Naive B cell (primary cell): Measurements from ENCODE around the gene MAP2. TPM values are rescaled to one million over a fixed set of nuclear protein-coding genes. Genes with fewer than 3 reads are reported as not detected.
A peak's percentile ranks its signal among the peaks of the same experiment; 100 is the strongest.

Experiments used
- ATAC-seq, 2 donors: fragments of 150-1000 bp; cut with Tn5 transposase; 2 replicates each; pipeline ENCODE4 v1.10.0; 2021; ENCODE audit warnings: low read depth in 2 of 2, mild to moderate bottlenecking in 2 of 2, moderate library complexity in 2 of 2
- DNase-seq: peaks from one replicate; pipeline ENCODE4 v3.0.0; 2022
- H3K27ac Mint-ChIP-seq, 6 donors: one replicate each; pipeline ENCODE4 v1.8.0; 2020 to 2022; ENCODE audit warnings: mild to moderate bottlenecking in 6 of 6, mixed read lengths in 6 of 6, moderate library complexity in 5 of 6, inconsistent platforms in 2 of 6
- H3K27me3 Mint-ChIP-seq, 3 donors: one replicate each; pipeline ENCODE4 v1.8.0; 2021 to 2022; ENCODE audit warnings: mixed read lengths in 3 of 3, mild to moderate bottlenecking in 1 of 3
- H3K36me3 Mint-ChIP-seq, 2 donors: one replicate each; pipeline ENCODE4 v1.8.0; 2020 to 2022; ENCODE audit warnings: mixed read lengths in 2 of 2, inconsistent platforms in 1 of 2, mild to moderate bottlenecking in 1 of 2
- H3K4me1 Mint-ChIP-seq, 3 donors: one replicate each; pipeline ENCODE4 v1.8.0; 2020 to 2022; ENCODE audit warnings: mixed read lengths in 3 of 3, inconsistent platforms in 1 of 3, mild to moderate bottlenecking in 1 of 3, moderate library complexity in 1 of 3
- H3K4me3 Mint-ChIP-seq, 8 donors: one replicate each; pipeline ENCODE4 v1.8.0; 2020 to 2022; ENCODE audit warnings: mild to moderate bottlenecking in 8 of 8, mixed read lengths in 8 of 8, moderate library complexity in 8 of 8, inconsistent platforms in 2 of 8
- H3K9me3 Mint-ChIP-seq, 7 donors: one replicate each; pipeline ENCODE4 v1.8.0; 2020 to 2022; ENCODE audit warnings: mixed read lengths in 7 of 7, mild to moderate bottlenecking in 5 of 7, inconsistent platforms in 2 of 7, moderate library complexity in 1 of 7
- polyA plus RNA-seq, 6 donors: library from polyadenylated mRNA; unstranded; fragments of 300-500 nt; fragmentation: Illumina TruSeq; gene quantifications; one replicate each; pipeline ENCODE4 v1.2.3, GENCODE V29; 2021; ENCODE audit warnings: low read depth in 6 of 6

The MAP2 gene
- polyA plus RNA-seq, 6 donors from 2014 or later = 2.7 to 10.1 (median 6.3) TPM

GRCh38 chr2:209501579-209501978, 77.7 kb downstream of the MAP2 start:
- H3K4me3 Mint-ChIP-seq = no peak overlapping the region
- no peak for ATAC-seq
- no peak for DNase-seq
- H3K4me1 Mint-ChIP-seq = no peaks in the 10 kb centered on the region
- H3K27me3 Mint-ChIP-seq = no peaks in the 10 kb centered on the region
- H3K27ac Mint-ChIP-seq = no peak overlapping the region
- H3K9me3 Mint-ChIP-seq = peaks cover 0 to 37% (median 15%) of the 10 kb centered on the region in 7 donors
- peaks cover 7 to 9% of the 10 kb centered on the region in 2 donors for H3K36me3 Mint-ChIP-seq

DNA sequence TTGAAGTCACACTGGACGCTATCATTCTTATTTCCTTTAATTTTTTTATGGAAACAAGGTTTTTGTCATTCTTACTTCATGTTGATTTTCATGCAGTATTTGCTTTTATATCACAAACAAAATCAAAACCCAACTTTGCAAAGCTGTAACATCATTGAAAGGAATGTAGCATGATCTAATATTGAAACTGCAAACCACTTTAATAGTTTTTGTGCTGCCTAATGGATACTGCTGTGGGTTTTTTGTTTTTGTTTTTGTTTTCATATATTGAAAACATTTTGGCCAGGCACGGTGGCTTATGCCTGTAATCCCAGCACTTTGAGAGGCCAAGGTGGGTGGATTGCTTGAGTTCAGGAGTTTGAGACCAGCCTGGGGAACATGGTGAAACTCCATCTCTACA, 81.6 kb downstream of the MAP2 start:
- H3K9me3 Mint-ChIP-seq = peaks cover 0 to 1% (median 0%) of the 10 kb centered on the region in 7 donors
- no peaks in the 10 kb centered on the region for H3K4me1 Mint-ChIP-seq
- no peak overlapping the region for H3K27ac Mint-ChIP-seq
- no peaks in the 10 kb centered on the region for H3K27me3 Mint-ChIP-seq
- ATAC-seq (no peak), DNase-seq (no peak)
- H3K4me3 Mint-ChIP-seq = peak overlapping the region in 1 of 8 donors; percentile 60
- H3K36me3 Mint-ChIP-seq = no peaks in the 10 kb centered on the region

DNA sequence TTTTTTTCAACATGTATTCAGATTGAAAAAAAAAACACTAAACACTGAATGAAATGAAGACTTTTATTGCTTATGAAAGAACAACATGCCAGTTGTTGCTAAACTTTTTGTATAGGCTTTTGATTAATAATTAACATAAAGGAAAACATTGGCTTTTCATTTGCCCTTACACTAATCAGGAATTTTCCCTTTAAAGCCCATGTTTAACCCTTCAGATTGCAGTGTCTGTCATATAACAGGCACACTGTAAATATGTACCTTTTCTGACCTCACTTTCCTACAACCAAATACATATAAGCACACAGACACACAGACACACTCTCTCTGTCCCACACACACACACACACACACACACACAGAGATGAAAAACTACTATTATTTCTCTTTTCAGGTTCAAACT, 84.4 kb downstream of the MAP2 start:
- no peak overlapping the region for H3K4me3 Mint-ChIP-seq
- no peaks in the 10 kb centered on the region for H3K36me3 Mint-ChIP-seq
- ATAC-seq (no peak), DNase-seq (no peak)
- H3K4me1 Mint-ChIP-seq = peaks cover 4 to 8% (median 5%) of the 10 kb centered on the region in 3 donors
- no peaks in the 10 kb centered on the region for H3K27me3 Mint-ChIP-seq
- no peaks in the 10 kb centered on the region for H3K9me3 Mint-ChIP-seq
- peak overlapping the region in 1 of 6 donors; percentile 10 for H3K27ac Mint-ChIP-seq

DNA sequence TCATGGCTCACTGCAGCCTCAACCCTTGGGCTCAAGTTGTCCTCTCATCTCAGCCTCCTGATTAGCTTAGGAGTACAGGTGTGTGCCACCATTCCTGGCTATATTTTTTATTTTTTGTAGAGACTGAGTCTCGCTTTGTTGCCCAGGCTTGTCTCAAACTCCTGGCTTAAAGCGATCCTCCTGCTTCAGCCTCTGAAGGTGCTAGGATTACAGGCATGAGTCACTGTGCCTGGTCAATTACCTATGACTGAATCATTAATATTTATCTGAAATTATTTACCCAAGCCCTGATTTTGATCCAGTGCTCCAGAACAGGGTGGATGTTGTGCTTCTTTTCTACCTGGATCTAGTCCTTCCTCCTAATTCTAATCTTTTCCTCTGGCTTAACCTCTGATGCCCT, 87.8 kb downstream of the MAP2 start:
- Mint-ChIP-seq H3K27ac (peak overlapping the region in 1 of 6 donors; percentile 40), H3K36me3 (no peaks in the 10 kb centered on the region), H3K9me3 (peaks cover 0 to 1% (median 0%) of the 10 kb centered on the region in 7 donors), H3K4me1 (peaks cover 4 to 13% (median 5%) of the 10 kb centered on the region in 3 donors), H3K4me3 (no peak overlapping the region), H3K27me3 (no peaks in the 10 kb centered on the region)
- DNase-seq (no peak), ATAC-seq (no peak)

DNA sequence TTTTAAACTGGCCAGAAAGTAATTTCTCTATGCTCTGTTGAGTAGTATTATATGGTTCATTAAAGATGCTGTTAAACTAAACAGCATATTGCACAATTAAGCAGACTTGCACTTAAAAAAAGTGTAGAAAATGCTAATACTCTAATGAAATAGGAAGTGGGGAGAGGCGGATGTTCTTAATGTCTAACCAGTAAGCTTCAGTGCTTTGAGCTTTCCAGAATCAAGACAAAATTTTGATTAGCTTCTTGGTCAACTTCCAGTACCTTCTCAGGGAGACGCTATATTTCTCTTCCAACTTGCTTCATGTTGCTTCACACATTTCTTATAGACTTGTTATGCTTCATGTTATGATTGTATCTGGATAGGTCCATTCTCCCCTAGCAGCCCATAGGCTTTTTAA, 89.1 kb downstream of the MAP2 start:
- Mint-ChIP-seq H3K36me3 (no peaks in the 10 kb centered on the region), H3K4me3 (peak overlapping the region in 2 of 8 donors; percentile 22 to 54), H3K27me3 (no peaks in the 10 kb centered on the region), H3K9me3 (peaks cover 0 to 1% (median 0%) of the 10 kb centered on the region in 7 donors), H3K27ac (peak overlapping the region in 1 of 6 donors; percentile 42), H3K4me1 (peaks cover 4 to 13% (median 5%) of the 10 kb centered on the region in 3 donors)
- ATAC-seq (peak in 1 of 2 donors; percentile 44), DNase-seq (no peak)

- Mint-ChIP-seq H3K4me1 (peaks cover 4 to 13% (median 5%) of the 10 kb centered on the region in 3 donors), H3K27me3 (no peaks in the 10 kb centered on the region), H3K9me3 (peaks cover 0 to 1% (median 0%) of the 10 kb centered on the region in 7 donors), H3K36me3 (no peaks in the 10 kb centered on the region), H3K27ac (peak overlapping the region in 1 of 6 donors; percentile 43), H3K4me3 (no peak overlapping the region)
- no peak for ATAC-seq
- no peak for DNase-seq
Measured at GRCh38 chr2:209517436-209517835, 93.6 kb downstream of the MAP2 start.

DNA sequence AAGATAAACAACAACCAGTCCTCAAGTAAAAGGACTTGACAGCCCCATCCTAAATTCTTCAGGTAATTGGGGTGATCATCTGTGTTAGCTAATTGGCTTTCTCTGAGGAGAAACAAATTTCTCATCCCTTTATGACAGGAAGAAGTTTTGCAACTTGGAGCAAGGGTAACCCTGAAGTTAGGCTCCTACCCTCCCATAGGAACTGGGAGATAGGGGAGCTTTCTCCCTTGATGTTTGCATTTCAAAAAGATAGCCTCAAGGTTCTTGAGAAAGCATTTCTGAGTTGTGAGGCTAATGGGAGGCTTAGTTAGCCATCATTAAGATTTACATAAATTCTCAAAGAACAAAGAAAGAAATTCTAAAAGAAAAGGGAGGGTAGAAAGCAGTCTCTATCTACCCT, 95.4 kb downstream of the MAP2 start:
- H3K36me3 Mint-ChIP-seq = no peaks in the 10 kb centered on the region
- H3K27ac Mint-ChIP-seq = no peak overlapping the region

DNA sequence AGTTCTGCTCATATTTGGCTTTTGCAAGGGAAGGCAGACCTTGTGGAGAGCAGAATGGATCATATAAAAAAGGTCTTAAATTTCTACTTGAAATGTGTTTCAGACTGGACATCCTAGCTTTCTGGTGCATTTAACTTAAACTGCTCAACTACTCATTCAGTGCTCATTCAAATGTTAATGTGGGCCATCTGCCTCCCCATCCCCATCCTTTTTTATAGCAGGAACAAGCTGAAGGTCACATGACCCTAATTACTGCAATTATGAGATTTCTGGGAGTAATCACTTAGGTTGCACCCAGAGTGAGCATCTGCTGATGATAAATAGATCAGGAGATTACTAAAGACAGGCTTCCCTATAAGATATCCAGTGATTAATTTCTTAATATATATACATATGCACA, 96.1 kb downstream of the MAP2 start:
- Mint-ChIP-seq H3K9me3 (peaks cover 0 to 4% (median 0%) of the 10 kb centered on the region in 7 donors), H3K27me3 (no peaks in the 10 kb centered on the region), H3K36me3 (no peaks in the 10 kb centered on the region), H3K4me3 (no peak overlapping the region), H3K27ac (no peak overlapping the region), H3K4me1 (peaks cover 9 to 16% (median 10%) of the 10 kb centered on the region in 3 donors)
- ATAC-seq = no peak
- DNase-seq = no peak

More for the DNA sequence above, 95.4 kb downstream of the MAP2 start:
- Mint-ChIP-seq H3K9me3 (peaks cover 0 to 4% (median 0%) of the 10 kb centered on the region in 7 donors), H3K4me1 (peaks cover 9 to 15% (median 10%) of the 10 kb centered on the region in 3 donors), H3K27me3 (no peaks in the 10 kb centered on the region), H3K4me3 (no peak overlapping the region)
- DNase-seq (no peak), ATAC-seq (no peak)

- peaks cover 0 to 4% (median 0%) of the 10 kb centered on the region in 7 donors for H3K9me3 Mint-ChIP-seq
- peak overlapping the region; percentile 5 to 94 (median 62) for H3K27ac Mint-ChIP-seq
- DNase-seq = no peak
- H3K36me3 Mint-ChIP-seq = no peaks in the 10 kb centered on the region
- ATAC-seq = no peak
- peaks cover 32 to 38% (median 34%) of the 10 kb centered on the region in 3 donors for H3K4me1 Mint-ChIP-seq
- H3K27me3 Mint-ChIP-seq = no peaks in the 10 kb centered on the region
- H3K4me3 Mint-ChIP-seq = peak overlapping the region in 3 of 8 donors; percentile 15 to 47 (median 26)
Measured at GRCh38 chr2:209523041-209523740, 99.3 kb downstream of the MAP2 start.

- H3K36me3 Mint-ChIP-seq = no peaks in the 10 kb centered on the region
- H3K27me3 Mint-ChIP-seq = no peaks in the 10 kb centered on the region
- H3K27ac Mint-ChIP-seq = peak overlapping the region; percentile 5 to 94 (median 62)
- H3K9me3 Mint-ChIP-seq = peaks cover 0 to 4% (median 0%) of the 10 kb centered on the region in 7 donors
- peaks cover 32 to 38% (median 36%) of the 10 kb centered on the region in 3 donors for H3K4me1 Mint-ChIP-seq
- peak; percentile 19 for DNase-seq
- peak overlapping the region in 4 of 8 donors; percentile 23 to 69 (median 50) for H3K4me3 Mint-ChIP-seq
- ATAC-seq = peak; percentile 49 to 53
Measured at GRCh38 chr2:209523867-209524266, 100.0 kb downstream of the MAP2 start.

- no peak for ATAC-seq
- no peaks in the 10 kb centered on the region for H3K36me3 Mint-ChIP-seq
- peak overlapping the region in 5 of 8 donors; percentile 16 to 80 (median 75) for H3K4me3 Mint-ChIP-seq
Measured at GRCh38 chr2:209525331-209525730, 101.5 kb downstream of the MAP2 start.

GRCh38 chr2:209525834-209526281, 102.0 kb downstream of the MAP2 start:
- peak overlapping the region; percentile 16 to 82 (median 74) for H3K4me3 Mint-ChIP-seq
- peak; percentile 34 to 35 for ATAC-seq
- H3K9me3 Mint-ChIP-seq = peaks cover 0 to 4% (median 0%) of the 10 kb centered on the region in 7 donors
- no peaks in the 10 kb centered on the region for H3K36me3 Mint-ChIP-seq
- H3K27me3 Mint-ChIP-seq = no peaks in the 10 kb centered on the region
- H3K4me1 Mint-ChIP-seq = peaks cover 32 to 38% (median 36%) of the 10 kb centered on the region in 3 donors
- peak overlapping the region; percentile 10 to 84 (median 72) for H3K27ac Mint-ChIP-seq
- no peak for DNase-seq

More at GRCh38 chr2:209525331-209525730, 101.5 kb downstream of the MAP2 start:
- no peak for DNase-seq
- no peaks in the 10 kb centered on the region for H3K27me3 Mint-ChIP-seq
- peak overlapping the region in 5 of 6 donors; percentile 10 to 84 (median 73) for H3K27ac Mint-ChIP-seq
- peaks cover 0 to 4% (median 0%) of the 10 kb centered on the region in 7 donors for H3K9me3 Mint-ChIP-seq
- H3K4me1 Mint-ChIP-seq = peaks cover 32 to 38% (median 36%) of the 10 kb centered on the region in 3 donors

DNA sequence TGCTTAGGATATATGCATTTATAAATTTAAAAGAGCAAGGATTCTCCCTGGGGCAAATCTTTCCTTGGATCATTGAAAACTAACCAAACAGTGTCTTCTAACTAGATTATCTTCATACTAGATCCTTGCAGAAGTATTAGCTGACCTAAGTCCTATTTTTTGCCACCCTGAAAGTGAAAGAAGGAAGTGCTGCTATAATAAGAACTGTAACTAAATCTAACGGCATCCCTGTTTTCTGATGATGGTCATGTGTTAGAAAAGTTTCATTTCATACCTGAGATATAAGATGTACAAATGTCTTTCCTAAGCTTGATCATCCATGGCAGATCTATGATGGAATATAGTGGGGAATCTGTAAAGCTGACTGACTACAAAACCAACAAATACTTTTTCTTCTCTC, 102.7 kb downstream of the MAP2 start:
- Mint-ChIP-seq H3K4me3 (peak overlapping the region; percentile 16 to 82 (median 74)), H3K27me3 (no peaks in the 10 kb centered on the region), H3K9me3 (peaks cover 0 to 4% (median 0%) of the 10 kb centered on the region in 7 donors), H3K4me1 (peaks cover 32 to 38% (median 36%) of the 10 kb centered on the region in 3 donors), H3K27ac (peak overlapping the region; percentile 10 to 84 (median 69)), H3K36me3 (no peaks in the 10 kb centered on the region)
- DNase-seq (peak; percentile 64), ATAC-seq (peak; percentile 89 to 91)

- H3K9me3 Mint-ChIP-seq = peaks cover 0 to 7% (median 0%) of the 10 kb centered on the region in 7 donors
- H3K4me1 Mint-ChIP-seq = peaks cover 30 to 34% (median 32%) of the 10 kb centered on the region in 3 donors
- no peak overlapping the region for H3K4me3 Mint-ChIP-seq
- no peaks in the 10 kb centered on the region for H3K27me3 Mint-ChIP-seq
- no peaks in the 10 kb centered on the region for H3K36me3 Mint-ChIP-seq
- DNase-seq (no peak), ATAC-seq (no peak)
- H3K27ac Mint-ChIP-seq = no peak overlapping the region
Measured at GRCh38 chr2:209529579-209529978, 105.7 kb downstream of the MAP2 start.
